ENCODE data around the gene GNG13. TPM values are rescaled to one million over a fixed set of nuclear protein-coding genes. Genes with fewer than 3 reads are reported as not detected.

Gene GNG13
- total RNA-seq, 1 experiment from 2014 or later, result not detected

DNA sequence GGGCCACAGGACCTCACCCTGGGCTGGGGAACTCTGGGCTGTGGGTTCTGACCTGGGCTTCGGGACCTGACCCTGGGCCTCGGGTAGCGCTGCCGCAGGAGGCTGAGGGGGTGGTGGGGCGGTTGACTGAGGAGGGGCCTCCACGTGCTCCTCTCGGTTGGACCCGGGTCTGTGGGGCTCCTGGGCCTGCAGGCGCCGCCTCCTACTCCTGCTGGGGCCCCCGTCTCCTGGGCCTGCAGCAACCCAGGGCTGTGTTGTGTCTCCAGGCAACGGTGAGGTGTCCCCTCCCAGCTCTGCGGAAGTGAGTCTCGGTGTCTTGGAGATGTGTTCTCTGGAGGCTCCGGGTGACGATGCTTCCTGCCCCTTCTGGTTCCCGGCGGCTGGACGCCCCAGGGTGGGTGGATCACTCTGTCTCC is 41.5 kb upstream of the GNG13 start:
- H3T11ph ChIP-seq (ENCODE audit: low read length), result no peak overlapping the region
- no peak overlapping the region for H3K56ac ChIP-seq (ENCODE audit: insufficient read length, low read depth, low read length)
- H3K79me1 ChIP-seq (ENCODE audit: insufficient read depth, low read depth, low read length, poor library complexity, severe bottlenecking), result no peaks in the 10 kb centered on the region
- no peak overlapping the region for H3K27ac ChIP-seq (ENCODE audit: insufficient read length, low read depth, low read length)
- H4K20me1 ChIP-seq (ENCODE audit: control insufficient read depth, insufficient read depth, insufficient read length), result no peaks in the 10 kb centered on the region
- no peak overlapping the region for H2BK20ac ChIP-seq (ENCODE audit: low read depth, low read length, poor library complexity, severe bottlenecking)
- no peak overlapping the region for H2BK12ac ChIP-seq (ENCODE audit: insufficient read length, low read depth, low read length)
- H3K23ac ChIP-seq (ENCODE audit: insufficient read length, low read depth, low read length), result no peak overlapping the region
- no peak overlapping the region for H4K8ac ChIP-seq (replicated peaks; ENCODE audit: insufficient read length, low read depth, low read length)
- Mint-ChIP-seq H3K4me1 (peaks cover 2 to 3% of the 10 kb centered on the region in 2 experiments; a peak in 2 of 4 replicates), H3K4me3 (no peak overlapping the region), H3K27me3 (ENCODE audit: low read depth) (peaks cover 4% of the 10 kb centered on the region), H3K9me3 (peaks cover 6 to 13% of the 10 kb centered on the region in 2 experiments), H3K27ac (peak overlapping the region in 1 of 3 experiments; percentile 59; a peak in 1 of 7 replicates), H3K36me3 (ENCODE audit: insufficient read depth in 1 of 3, low read depth in 3 of 3) (no peaks in the 10 kb centered on the region; a peak in 1 of 7 replicates)
- no peak overlapping the region for H3K9ac ChIP-seq (ENCODE audit: extremely low read depth, insufficient read length, low read length)
- no peak overlapping the region for H2BK15ac ChIP-seq (ENCODE audit: low read depth, low read length)
- no peak overlapping the region for H2AFZ ChIP-seq (ENCODE audit: low read length)
- no peak overlapping the region for H2BK5ac ChIP-seq (ENCODE audit: insufficient read length, low read length)
- H3K4ac ChIP-seq (ENCODE audit: low read depth, low read length), result no peak overlapping the region
- TF ChIP-seq, protein P1, sequence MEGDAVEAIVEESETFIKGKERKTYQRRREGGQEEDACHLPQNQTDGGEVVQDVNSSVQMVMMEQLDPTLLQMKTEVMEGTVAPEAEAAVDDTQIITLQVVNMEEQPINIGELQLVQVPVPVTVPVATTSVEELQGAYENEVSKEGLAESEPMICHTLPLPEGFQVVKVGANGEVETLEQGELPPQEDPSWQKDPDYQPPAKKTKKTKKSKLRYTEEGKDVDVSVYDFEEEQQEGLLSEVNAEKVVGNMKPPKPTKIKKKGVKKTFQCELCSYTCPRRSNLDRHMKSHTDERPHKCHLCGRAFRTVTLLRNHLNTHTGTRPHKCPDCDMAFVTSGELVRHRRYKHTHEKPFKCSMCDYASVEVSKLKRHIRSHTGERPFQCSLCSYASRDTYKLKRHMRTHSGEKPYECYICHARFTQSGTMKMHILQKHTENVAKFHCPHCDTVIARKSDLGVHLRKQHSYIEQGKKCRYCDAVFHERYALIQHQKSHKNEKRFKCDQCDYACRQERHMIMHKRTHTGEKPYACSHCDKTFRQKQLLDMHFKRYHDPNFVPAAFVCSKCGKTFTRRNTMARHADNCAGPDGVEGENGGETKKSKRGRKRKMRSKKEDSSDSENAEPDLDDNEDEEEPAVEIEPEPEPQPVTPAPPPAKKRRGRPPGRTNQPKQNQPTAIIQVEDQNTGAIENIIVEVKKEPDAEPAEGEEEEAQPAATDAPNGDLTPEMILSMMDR (conservative IDR thresholded peaks at IDR 0.05), result no peak
- WGBS (ENCODE audit: extremely low coverage, insufficient read length, low lambda C conversion rate), result no CpG with 5 or more reads among the region's 19 CpGs
- H4K91ac ChIP-seq (ENCODE audit: insufficient read length, low read depth, low read length), result no peak overlapping the region
- H3K4me2 ChIP-seq (ENCODE audit: insufficient read depth, insufficient read length, low read length), result no peak overlapping the region
- no peaks in the 10 kb centered on the region for H3K79me2 ChIP-seq (ENCODE audit: insufficient read depth, low read length)
- H2BK120ac ChIP-seq (ENCODE audit: low read depth, low read length, poor library complexity, severe bottlenecking), result no peak overlapping the region
- H3K23me2 ChIP-seq (ENCODE audit: insufficient read length, low read depth, low read length, poor library complexity, severe bottlenecking), result no peaks in the 10 kb centered on the region
- H3K9me3 ChIP-seq (ENCODE audit: control insufficient read depth, low read depth, low read length), result no peaks in the 10 kb centered on the region
- no peak overlapping the region for H3K18ac ChIP-seq (ENCODE audit: insufficient read length, low read depth, low read length)
- no peak overlapping the region for H2AK5ac ChIP-seq (ENCODE audit: insufficient read length, low read length)
- no peaks in the 10 kb centered on the region for H3K27me3 ChIP-seq (ENCODE audit: insufficient read depth, low read length)
- no peaks in the 10 kb centered on the region for H3K4me1 ChIP-seq (ENCODE audit: insufficient read depth, low read length)
- DNase-seq, result no peak
- no peak overlapping the region for H4K5ac ChIP-seq (ENCODE audit: insufficient read length, low read depth, low read length)
- H3K14ac ChIP-seq (ENCODE audit: insufficient read depth, low read length), result no peak overlapping the region; the same call in 1 of the 2 replicates
